GM18909 (cell line): ENCODE data around the gene MYBPH.

Source experiments
- ATAC-seq: cut with Tn5 transposase; IDR thresholded peaks from one replicate; pipeline ENCODE4 v1.9.1; 2021; ENCODE audit warnings: mild to moderate bottlenecking; ENCODE audit not compliant: unreplicated experiment, poor library complexity

MYBPH gene

GRCh38 chr1:203167913-203168200 is 7.8 kb downstream of the MYBPH start:
- ATAC-seq = no peak

- ATAC-seq = no peak
Measured at GRCh38 chr1:203167026-203167912, 8.4 kb downstream of the MYBPH start.

DNA sequence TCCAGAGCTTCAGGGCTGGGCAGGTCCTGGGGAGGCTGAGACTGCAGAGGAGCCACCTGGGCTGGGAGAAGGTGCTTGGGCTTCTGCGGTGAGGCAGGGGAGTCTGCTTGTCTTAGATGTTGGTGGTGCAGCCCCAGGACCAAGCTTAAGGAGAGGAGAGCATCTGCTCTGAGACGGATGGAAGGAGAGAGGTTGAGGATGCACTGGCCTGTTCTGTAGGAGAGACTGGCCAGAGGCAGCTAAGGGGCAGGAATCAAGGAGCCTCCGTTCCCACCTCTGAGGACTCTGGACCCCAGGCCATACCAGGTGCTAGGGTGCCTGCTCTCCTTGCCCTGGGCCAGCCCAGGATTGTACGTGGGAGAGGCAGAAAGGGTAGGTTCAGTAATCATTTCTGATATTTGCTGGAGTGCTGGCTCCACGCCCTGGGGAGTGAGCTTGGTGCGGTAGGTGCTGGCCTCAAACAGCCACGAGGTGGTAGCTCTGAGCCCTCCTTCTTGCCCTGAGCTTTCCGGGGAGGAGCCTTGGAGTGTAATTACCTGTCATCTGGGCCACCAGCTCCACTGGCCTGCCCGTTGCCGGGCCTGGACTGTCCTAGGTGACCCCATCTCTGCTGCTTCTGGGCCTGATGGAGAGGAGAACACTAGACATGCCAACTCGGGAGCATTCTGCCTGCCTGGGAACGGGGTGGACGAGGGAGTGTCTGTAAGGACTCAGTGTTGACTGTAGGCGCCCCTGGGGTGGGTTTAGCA is 9.3 kb downstream of the MYBPH start:
- ATAC-seq = no peak

DNA sequence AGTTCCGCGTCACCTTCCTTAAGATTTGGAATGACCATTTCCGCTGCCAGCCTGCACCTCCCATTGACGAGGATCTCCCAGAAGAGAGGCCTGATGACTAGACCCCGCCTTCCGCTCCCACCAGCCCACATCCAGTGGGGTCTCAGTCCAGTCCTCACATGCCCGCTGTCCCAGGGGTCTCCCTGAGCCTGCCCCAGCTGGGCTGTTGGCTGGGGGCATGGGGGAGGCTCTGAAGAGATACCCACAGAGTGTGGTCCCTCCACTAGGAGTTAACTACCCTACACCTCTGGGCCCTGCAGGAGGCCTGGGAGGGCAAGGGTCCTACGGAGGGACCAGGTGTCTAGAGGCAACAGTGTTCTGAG is 9.8 kb downstream of the MYBPH start:
- ATAC-seq = no peak

GRCh38 chr1:203165101-203165799 is 10.4 kb downstream of the MYBPH start:
- no peak for ATAC-seq

- no peak for ATAC-seq
Measured at GRCh38 chr1:203163891-203164635, 11.6 kb downstream of the MYBPH start.

- no peak for ATAC-seq
Measured at GRCh38 chr1:203162403-203162802, 13.2 kb downstream of the MYBPH start.

DNA sequence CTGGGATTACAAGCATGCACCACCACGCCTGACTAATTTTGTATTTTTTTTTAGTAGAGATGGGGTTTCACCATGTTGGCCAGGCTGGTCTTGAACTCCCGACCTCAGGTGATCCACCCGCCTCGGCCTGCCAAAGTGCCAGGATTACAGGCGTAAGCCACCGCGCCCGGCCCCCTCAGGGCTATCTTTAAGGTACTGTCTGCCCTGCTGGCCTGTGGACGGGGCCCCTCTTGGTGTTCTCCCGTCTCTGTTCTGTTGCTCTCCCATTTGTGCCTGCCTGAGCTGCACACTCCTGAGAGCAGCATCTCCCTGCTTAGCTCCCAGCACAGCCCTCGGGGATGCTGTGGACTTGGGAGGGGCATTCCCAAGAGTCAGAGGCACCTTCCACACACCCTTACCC is 13.9 kb downstream of the MYBPH start:
- no peak for ATAC-seq

- ATAC-seq = no peak
Measured at GRCh38 chr1:203161175-203161574, 14.5 kb downstream of the MYBPH start.

DNA sequence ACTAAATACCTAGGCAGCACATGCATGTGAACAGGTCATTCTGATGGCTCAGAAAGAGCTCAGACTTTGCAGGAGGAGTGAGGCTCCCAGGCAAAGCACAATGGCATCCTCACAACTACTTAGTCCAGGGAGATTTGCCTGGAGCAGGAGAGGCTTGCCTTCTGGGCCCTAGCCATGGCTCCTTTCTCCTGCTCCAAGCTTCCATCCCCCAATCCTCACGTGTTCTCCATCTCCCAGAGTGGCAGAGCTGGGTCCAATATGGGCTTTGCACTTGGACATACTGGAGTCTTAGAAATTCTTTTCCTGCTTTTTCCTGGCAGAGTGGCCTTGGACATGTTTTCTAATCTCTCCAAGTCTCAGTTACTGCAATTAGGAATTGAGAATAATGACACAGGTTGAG is 15.8 kb downstream of the MYBPH start:
- ATAC-seq = no peak

- ATAC-seq = no peak
Measured at GRCh38 chr1:203158960-203159665, 16.5 kb downstream of the MYBPH start.

DNA sequence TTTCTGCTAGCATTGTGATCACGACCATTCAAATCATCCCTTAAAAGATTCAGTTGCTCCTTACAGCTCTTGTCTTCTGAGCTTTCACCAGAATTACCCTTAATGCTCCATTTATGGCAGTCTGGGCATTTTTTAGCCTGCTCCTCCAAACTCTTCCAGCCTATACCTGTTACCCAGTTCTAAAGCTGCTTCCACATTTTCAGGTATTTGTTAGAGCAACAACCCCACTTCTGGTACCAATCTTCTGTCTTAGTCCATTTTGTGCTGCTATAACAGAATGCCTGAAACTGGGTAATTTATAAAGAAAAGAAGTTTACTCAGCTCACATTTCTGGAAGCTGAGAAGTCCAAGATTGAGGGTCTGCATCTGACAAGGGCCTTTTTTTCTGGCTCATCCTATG is 17.2 kb downstream of the MYBPH start:
- no peak for ATAC-seq

DNA sequence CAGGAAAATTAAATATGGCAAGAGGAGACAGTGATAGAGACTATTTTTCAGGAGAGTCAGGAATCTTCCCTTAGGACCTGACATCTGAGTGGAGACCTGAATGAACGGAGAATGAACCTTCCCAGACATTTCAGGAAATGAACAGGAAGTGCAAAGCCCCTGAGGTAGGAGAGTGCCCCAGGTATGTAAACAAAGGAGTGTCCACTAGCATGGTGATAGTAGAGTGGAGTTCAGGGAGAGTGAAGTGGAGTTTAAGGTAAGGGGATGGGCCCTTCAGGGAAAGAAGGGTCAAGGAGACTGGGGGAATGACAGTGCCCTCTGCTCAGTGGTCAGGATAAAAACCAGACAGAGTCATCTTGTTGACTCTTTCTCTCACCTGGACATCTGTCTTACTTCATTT is 19.3 kb downstream of the MYBPH start:
- ATAC-seq = no peak

DNA sequence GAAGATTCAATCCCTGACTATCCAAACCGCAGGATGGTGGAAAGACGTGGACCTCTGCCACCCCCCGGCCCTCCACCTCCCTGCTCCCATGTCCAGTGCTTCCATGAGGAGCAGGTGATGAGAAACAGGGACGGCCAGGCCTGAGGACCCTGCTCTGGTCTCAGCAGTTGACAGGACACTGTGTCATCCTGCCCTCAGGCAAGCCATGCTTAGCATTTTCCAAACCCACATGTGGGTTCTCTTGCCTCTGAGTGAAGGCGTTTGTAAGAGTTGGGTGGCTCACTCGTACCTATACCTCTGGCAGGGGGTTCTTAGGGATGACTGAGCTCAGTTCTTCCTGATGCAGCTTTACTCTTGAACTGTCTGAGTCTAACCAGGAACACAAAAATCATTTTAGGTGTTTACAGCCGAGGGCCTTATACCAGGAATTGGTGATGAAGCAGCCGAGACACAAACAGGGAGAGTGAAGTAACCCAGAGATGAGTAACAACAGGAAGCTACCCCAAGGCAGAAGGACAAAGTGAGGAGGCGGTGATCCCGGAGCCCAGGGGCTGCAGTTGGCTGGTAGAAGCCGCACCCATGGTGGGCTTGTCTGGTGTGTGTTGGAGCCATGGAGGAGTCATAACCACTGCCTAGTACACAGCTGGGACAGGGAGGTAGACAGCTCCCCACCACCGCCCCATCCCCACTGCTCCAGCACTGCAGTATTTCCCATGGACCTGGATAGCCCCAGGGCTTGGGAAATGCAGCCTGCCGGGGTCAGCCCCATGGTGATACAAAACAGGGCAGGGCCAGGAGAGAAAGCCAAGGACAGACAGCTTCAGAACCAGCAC is 21.4 kb downstream of the MYBPH start:
- ATAC-seq = no peak

GRCh38 chr1:203153051-203153988 is 22.3 kb downstream of the MYBPH start:
- no peak for ATAC-seq

- ATAC-seq = no peak
Measured at GRCh38 chr1:203152158-203153034, 23.2 kb downstream of the MYBPH start.
